ENCODE results near the gene SUSD5.
"Not testable (repeated sequence)": the region's sequence is repeated elsewhere in the genome, so short reads cannot be mapped to it uniquely, and the experiment has no call there.

The SUSD5 gene

GRCh38 chr3:33152363-33153360 is 65.9 kb downstream of the SUSD5 start:
- Mint-ChIP-seq H3K9me3 (ENCODE audit: low read depth) (no peaks in the 10 kb centered on the region), H3K27me3 (peaks cover 16% of the 10 kb centered on the region), H3K27ac (no peak overlapping the region), H3K36me3 (no peaks in the 10 kb centered on the region), H3K4me3 (no peak overlapping the region), H3K4me1 (ENCODE audit: low read depth) (no peaks in the 10 kb centered on the region)

GRCh38 chr3:33149342-33149741 is 69.3 kb downstream of the SUSD5 start:
- H3K4me1 Mint-ChIP-seq (ENCODE audit: low read depth), result no peaks in the 10 kb centered on the region
- H3K27ac Mint-ChIP-seq, result no peak overlapping the region
- H3K4me3 Mint-ChIP-seq, result no peak overlapping the region
- H3K36me3 Mint-ChIP-seq, result no peaks in the 10 kb centered on the region
- peaks cover 5% of the 10 kb centered on the region for H3K27me3 Mint-ChIP-seq
- no peaks in the 10 kb centered on the region for H3K9me3 Mint-ChIP-seq (ENCODE audit: low read depth)

- peaks cover 3% of the 10 kb centered on the region for H3K27me3 Mint-ChIP-seq
- H3K27ac Mint-ChIP-seq, result no peak overlapping the region
- H3K4me3 Mint-ChIP-seq, result no peak overlapping the region
- peaks cover 5% of the 10 kb centered on the region for H3K36me3 Mint-ChIP-seq
- H3K9me3 Mint-ChIP-seq (ENCODE audit: low read depth), result no peaks in the 10 kb centered on the region
- H3K4me1 Mint-ChIP-seq (ENCODE audit: low read depth), result no peaks in the 10 kb centered on the region
These were observed 71.7 kb downstream of the SUSD5 start for GRCh38 chr3:33146791-33147445.

GRCh38 chr3:33145901-33146580 is 72.6 kb downstream of the SUSD5 start:
- Mint-ChIP-seq H3K4me3 (no peak overlapping the region), H3K27ac (no peak overlapping the region)

GRCh38 chr3:33145221-33145900 is 73.2 kb downstream of the SUSD5 start:
- Mint-ChIP-seq H3K27ac (no peak overlapping the region), H3K27me3 (no peaks in the 10 kb centered on the region), H3K9me3 (ENCODE audit: low read depth) (no peaks in the 10 kb centered on the region), H3K36me3 (peaks cover 7% of the 10 kb centered on the region), H3K4me3 (no peak overlapping the region), H3K4me1 (ENCODE audit: low read depth) (no peaks in the 10 kb centered on the region)

More at GRCh38 chr3:33145901-33146580, 72.6 kb downstream of the SUSD5 start:
- Mint-ChIP-seq H3K9me3 (ENCODE audit: low read depth) (no peaks in the 10 kb centered on the region), H3K4me1 (ENCODE audit: low read depth) (no peaks in the 10 kb centered on the region), H3K27me3 (no peaks in the 10 kb centered on the region), H3K36me3 (peaks cover 7% of the 10 kb centered on the region)

- Mint-ChIP-seq H3K27ac (no peak overlapping the region), H3K36me3 (peaks cover 7% of the 10 kb centered on the region), H3K9me3 (ENCODE audit: low read depth) (no peaks in the 10 kb centered on the region), H3K27me3 (no peaks in the 10 kb centered on the region), H3K4me3 (no peak overlapping the region), H3K4me1 (ENCODE audit: low read depth) (no peaks in the 10 kb centered on the region)
These were observed 74.2 kb downstream of the SUSD5 start for GRCh38 chr3:33144433-33144832.

- Mint-ChIP-seq H3K4me3 (no peak overlapping the region), H3K4me1 (ENCODE audit: low read depth) (no peaks in the 10 kb centered on the region), H3K9me3 (ENCODE audit: low read depth) (no peaks in the 10 kb centered on the region), H3K27me3 (no peaks in the 10 kb centered on the region), H3K27ac (no peak overlapping the region), H3K36me3 (peaks cover 15% of the 10 kb centered on the region)
These were observed 77.6 kb downstream of the SUSD5 start for GRCh38 chr3:33141006-33141405.

GRCh38 chr3:33139996-33140395 is 78.6 kb downstream of the SUSD5 start:
- no peaks in the 10 kb centered on the region for H3K9me3 Mint-ChIP-seq (ENCODE audit: low read depth)
- H3K27ac Mint-ChIP-seq, result no peak overlapping the region
- H3K27me3 Mint-ChIP-seq, result no peaks in the 10 kb centered on the region
- H3K4me1 Mint-ChIP-seq (ENCODE audit: low read depth), result no peaks in the 10 kb centered on the region
- H3K4me3 Mint-ChIP-seq, result no peak overlapping the region
- peaks cover 15% of the 10 kb centered on the region for H3K36me3 Mint-ChIP-seq

GRCh38 chr3:33139006-33139623 is 79.5 kb downstream of the SUSD5 start:
- not testable (repeated sequence) for H3K27me3 Mint-ChIP-seq; H3K4me1 Mint-ChIP-seq (ENCODE audit: low read depth); H3K27ac Mint-ChIP-seq; H3K4me3 Mint-ChIP-seq; H3K9me3 Mint-ChIP-seq (ENCODE audit: low read depth)
- H3K36me3 Mint-ChIP-seq, result peaks cover 15% of the 10 kb centered on the region

GRCh38 chr3:33137691-33138090 is 80.9 kb downstream of the SUSD5 start:
- Mint-ChIP-seq H3K27ac (no peak overlapping the region), H3K36me3 (peaks cover 10% of the 10 kb centered on the region), H3K9me3 (ENCODE audit: low read depth) (no peaks in the 10 kb centered on the region), H3K4me3 (no peak overlapping the region), H3K4me1 (ENCODE audit: low read depth) (peaks cover 5% of the 10 kb centered on the region), H3K27me3 (no peaks in the 10 kb centered on the region)

GRCh38 chr3:33134026-33134625 is 84.5 kb downstream of the SUSD5 start:
- peaks cover 6% of the 10 kb centered on the region for H3K36me3 Mint-ChIP-seq
- H3K4me1 Mint-ChIP-seq (ENCODE audit: low read depth), result peaks cover 5% of the 10 kb centered on the region

GRCh38 chr3:33132019-33132360 is 86.6 kb downstream of the SUSD5 start:
- peaks cover 5% of the 10 kb centered on the region for H3K36me3 Mint-ChIP-seq
- no peak overlapping the region for H3K27ac Mint-ChIP-seq
- no peaks in the 10 kb centered on the region for H3K27me3 Mint-ChIP-seq
- H3K4me3 Mint-ChIP-seq, result no peak overlapping the region
- peaks cover 5% of the 10 kb centered on the region for H3K4me1 Mint-ChIP-seq (ENCODE audit: low read depth)
- H3K9me3 Mint-ChIP-seq (ENCODE audit: low read depth), result no peaks in the 10 kb centered on the region

More at GRCh38 chr3:33134026-33134625, 84.5 kb downstream of the SUSD5 start:
- Mint-ChIP-seq H3K4me3 (no peak overlapping the region), H3K9me3 (ENCODE audit: low read depth) (no peaks in the 10 kb centered on the region), H3K27ac (no peak overlapping the region), H3K27me3 (no peaks in the 10 kb centered on the region)

- Mint-ChIP-seq H3K27me3 (no peaks in the 10 kb centered on the region), H3K36me3 (peaks cover 2% of the 10 kb centered on the region), H3K4me1 (ENCODE audit: low read depth) (peaks cover 5% of the 10 kb centered on the region), H3K4me3 (no peak overlapping the region), H3K27ac (no peak overlapping the region), H3K9me3 (ENCODE audit: low read depth) (no peaks in the 10 kb centered on the region)
These were observed 87.1 kb downstream of the SUSD5 start for GRCh38 chr3:33131331-33132018.

Data from activated naive CD8-positive, alpha-beta T cell (primary cell).